ENCODE measurements around the gene GAB2. TPM values are rescaled to one million over a fixed set of nuclear protein-coding genes. Genes with fewer than 3 reads are reported as not detected.

The GAB2 gene
- total RNA-seq, 4 donors from 2014 or later, result 13.4 to 28.4 (median 19.8) TPM

GRCh38 chr11:78216571-78217287 is 200.9 kb downstream of the GAB2 start:
- 90% methylated on average over 3 of the region's 5 CpGs for WGBS
- no peaks in the 10 kb centered on the region for H3K4me1 ChIP-seq
- no peak overlapping the region for H3K27ac ChIP-seq
- H3K9me3 ChIP-seq, result no peaks in the 10 kb centered on the region
- no peaks in the 10 kb centered on the region for H3K27me3 ChIP-seq
- no peak overlapping the region for H3K4me3 ChIP-seq
- H3K36me3 ChIP-seq, result peaks cover 60% of the 10 kb centered on the region
- TF ChIP-seq POLR2A (IDR thresholded peaks at IDR 0.05) (no peak), EP300 (IDR thresholded peaks at IDR 0.05) (no peak), CTCF (IDR thresholded peaks at IDR 0.05) (no peak), POLR2AphosphoS5 (IDR thresholded peaks at IDR 0.05) (no peak)
- DNase-seq (ENCODE audit: low spot score in 2 of 2), result peak in 1 of 2 donors; percentile 31

GRCh38 chr11:78216021-78216420 is 201.6 kb downstream of the GAB2 start:
- no peaks in the 10 kb centered on the region for H3K27me3 ChIP-seq
- no peaks in the 10 kb centered on the region for H3K4me1 ChIP-seq
- H3K4me3 ChIP-seq, result no peak overlapping the region
- TF ChIP-seq POLR2A (IDR thresholded peaks at IDR 0.05) (no peak), POLR2AphosphoS5 (IDR thresholded peaks at IDR 0.05) (no peak), CTCF (IDR thresholded peaks at IDR 0.05) (no peak), EP300 (IDR thresholded peaks at IDR 0.05) (no peak)
- no peaks in the 10 kb centered on the region for H3K9me3 ChIP-seq
- no peak overlapping the region for H3K27ac ChIP-seq
- peaks cover 53% of the 10 kb centered on the region for H3K36me3 ChIP-seq
- DNase-seq (ENCODE audit: low spot score in 2 of 2), result peak; percentile 18 to 35
- 75% methylated on average over 3 of the region's 3 CpGs for WGBS

- DNase-seq (ENCODE audit: low spot score in 2 of 2), result peak; percentile 30 to 60
- no peaks in the 10 kb centered on the region for H3K9me3 ChIP-seq
- no peak overlapping the region for H3K27ac ChIP-seq
- no peak overlapping the region for H3K4me3 ChIP-seq
- peaks cover 50% of the 10 kb centered on the region for H3K36me3 ChIP-seq
- WGBS, result 81% methylated on average over 10 of the region's 12 CpGs
- no peaks in the 10 kb centered on the region for H3K4me1 ChIP-seq
- H3K27me3 ChIP-seq, result no peaks in the 10 kb centered on the region
- TF ChIP-seq POLR2AphosphoS5 (IDR thresholded peaks at IDR 0.05), result no peak
- no peak for TF ChIP-seq EP300 (IDR thresholded peaks at IDR 0.05)
- no peak for TF ChIP-seq POLR2A (IDR thresholded peaks at IDR 0.05)
- TF ChIP-seq CTCF (IDR thresholded peaks at IDR 0.05), result no peak
These were observed 203.1 kb downstream of the GAB2 start for GRCh38 chr11:78214331-78215194.

- TF ChIP-seq POLR2A (IDR thresholded peaks at IDR 0.05) (no peak), POLR2AphosphoS5 (IDR thresholded peaks at IDR 0.05) (no peak), CTCF (IDR thresholded peaks at IDR 0.05) (no peak), EP300 (IDR thresholded peaks at IDR 0.05) (no peak)
- no peaks in the 10 kb centered on the region for H3K27me3 ChIP-seq
- H3K36me3 ChIP-seq, result peaks cover 47% of the 10 kb centered on the region
- H3K9me3 ChIP-seq, result no peaks in the 10 kb centered on the region
- WGBS, result 66% methylated on average over 5 of the region's 8 CpGs
- H3K4me1 ChIP-seq, result no peaks in the 10 kb centered on the region
- peak; percentile 39 to 56 for DNase-seq (ENCODE audit: low spot score in 2 of 2)
- no peak overlapping the region for H3K27ac ChIP-seq
- H3K4me3 ChIP-seq, result no peak overlapping the region
These were observed 203.9 kb downstream of the GAB2 start for GRCh38 chr11:78213526-78214330.

Measured in suprapubic skin (tissue), 4 donors.